WTC11 (cell line): ENCODE measurements around the gene SHANK1. TPM values are rescaled to one million over a fixed set of nuclear protein-coding genes. Genes with fewer than 3 reads are reported as not detected.

Source experiments
- ATAC-seq: fragments of 200-7000 bp; cut with Tn5 transposase; 2 replicates; pipeline ENCODE4 v1.10.0; 2021; ENCODE audit warnings: mild to moderate bottlenecking, moderate library complexity
- CTCF ChIA-PET: fragments of 300-600 bp; sonication (Branson Sonifier 250); formaldehyde crosslinking; loops from one replicate; lab custom pipeline; 2021; ENCODE audit warnings: antibody characterized with exemption; lab: Charles Lee
- POLR2A ChIA-PET: fragments of 350-600 bp; sonication (Branson Sonifier 250); formaldehyde crosslinking; loops from one replicate; lab custom pipeline; 2021; ENCODE audit warnings: antibody characterized with exemption; lab: Charles Lee
- DNase-seq: peaks from one replicate; pipeline ENCODE4 v3.0.0; 2021; ENCODE audit warnings: low spot score
- H3K27ac Mint-ChIP-seq: 2 replicates; pipeline ENCODE4 v1.8.0; 2021; ENCODE audit warnings: mixed read lengths
- H3K27me3 Mint-ChIP-seq: 2 replicates; pipeline ENCODE4 v1.8.0; 2021; ENCODE audit warnings: low read depth, mild to moderate bottlenecking, moderate library complexity, mixed read lengths
- H3K36me3 Mint-ChIP-seq: 2 replicates; pipeline ENCODE4 v1.8.0; 2021; ENCODE audit warnings: mixed read lengths
- H3K4me1 Mint-ChIP-seq: 2 replicates; pipeline ENCODE4 v1.8.0; 2022; ENCODE audit warnings: mixed read lengths
- H3K4me3 Mint-ChIP-seq: 2 replicates; pipeline ENCODE4 v1.8.0; 2021; ENCODE audit warnings: mild to moderate bottlenecking, moderate library complexity, mixed read lengths
- H3K9me3 Mint-ChIP-seq: 2 replicates; pipeline ENCODE4 v1.8.0; 2021; ENCODE audit warnings: mixed read lengths
- CTCF ChIP-seq: fragments of 200-600 bp; IDR thresholded peaks from 2 replicates; pipeline ENCODE4 v1.8.0; 2022; ENCODE audit warnings: antibody characterized with exemption
- FOXP4 ChIP-seq: sonication (generic); formaldehyde crosslinking; IDR thresholded peaks from 2 replicates; pipeline ENCODE4 v1.8.0; 2022; ENCODE audit warnings: mild to moderate bottlenecking, missing genetic modification reagents
- GTF2I ChIP-seq: fragments of 250-450 bp; sonication (Bioruptor Pico); conservative IDR thresholded peaks from 2 replicates; pipeline ENCODE4 v1.4.0; 2021; ENCODE audit warnings: mild to moderate bottlenecking
- IRF1 ChIP-seq: sonication (generic); formaldehyde crosslinking; IDR thresholded peaks from 2 replicates; pipeline ENCODE4 v1.8.0; 2023; ENCODE audit warnings: missing genetic modification reagents
- JAZF1 ChIP-seq: fragments of 250-450 bp; sonication (Bioruptor Pico); IDR thresholded peaks from 2 replicates; pipeline ENCODE4 v1.9.0; 2021; ENCODE audit warnings: moderate library complexity, mild to moderate bottlenecking, inconsistent platforms
- SMAD4 ChIP-seq: sonication (generic); formaldehyde crosslinking; IDR thresholded peaks from 2 replicates; pipeline ENCODE4 v1.8.0; 2022; ENCODE audit warnings: mild to moderate bottlenecking, missing genetic modification reagents
- TEAD4 ChIP-seq: sonication (generic); formaldehyde crosslinking; IDR thresholded peaks from 2 replicates; pipeline ENCODE4 v1.8.0; 2022; ENCODE audit warnings: mild to moderate bottlenecking, missing genetic modification reagents
- ZNF121 ChIP-seq: sonication (generic); formaldehyde crosslinking; IDR thresholded peaks from 2 replicates; pipeline ENCODE4 v1.8.0; 2023; ENCODE audit warnings: missing genetic modification reagents
- ZNF512 ChIP-seq: sonication (generic); formaldehyde crosslinking; IDR thresholded peaks from 2 replicates; pipeline ENCODE4 v1.8.1; 2022; ENCODE audit warnings: missing genetic modification reagents, borderline replicate concordance
- ZNF671 ChIP-seq: fragments of 250-450 bp; sonication (Bioruptor Pico); IDR thresholded peaks from 2 replicates; pipeline ENCODE4 v1.8.0; 2021; ENCODE audit warnings: mild to moderate bottlenecking
- total RNA-seq: library from RNA; stranded (reverse); gene quantifications from 3 replicates; pipeline ENCODE4 v1.2.3, GENCODE V29; 2021
- TF ChIP-seq, protein P1 (sequence below): sonication (generic); formaldehyde crosslinking; conservative IDR thresholded peaks from 2 replicates; pipeline ENCODE4 v1.8.1; 2022; ENCODE audit warnings: mild to moderate bottlenecking, missing genetic modification reagents
- TF ChIP-seq, protein P2 (sequence below): sonication (generic); formaldehyde crosslinking; IDR thresholded peaks from 2 replicates; pipeline ENCODE4 v1.8.1; 2022; ENCODE audit warnings: mild to moderate bottlenecking, missing genetic modification reagents, moderate library complexity, borderline replicate concordance
- TF ChIP-seq, protein P3 (sequence below): fragments of 250-450 bp; sonication (Bioruptor Pico); IDR thresholded peaks from 2 replicates; pipeline ENCODE4 v1.9.0; 2021; ENCODE audit warnings: moderate library complexity, mild to moderate bottlenecking, inconsistent platforms, borderline replicate concordance
- TF ChIP-seq, protein P4 (sequence below): fragments of 250-450 bp; sonication (Bioruptor Pico); IDR thresholded peaks from 2 replicates; pipeline ENCODE4 v1.8.0; 2021; ENCODE audit warnings: mild to moderate bottlenecking

Gene SHANK1
- total RNA-seq, 1 experiment from 2014 or later: 8.7 TPM

- TF ChIP-seq, protein P1, sequence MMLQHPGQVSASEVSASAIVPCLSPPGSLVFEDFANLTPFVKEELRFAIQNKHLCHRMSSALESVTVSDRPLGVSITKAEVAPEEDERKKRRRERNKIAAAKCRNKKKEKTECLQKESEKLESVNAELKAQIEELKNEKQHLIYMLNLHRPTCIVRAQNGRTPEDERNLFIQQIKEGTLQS (CRISPR knock-in tag): no peak
These were observed 11.3 kb downstream of the SHANK1 start (continued) for GRCh38 chr19:50708179-50708879.

GRCh38 chr19:50706387-50706786 is 13.2 kb downstream of the SHANK1 start:
- H3K27ac Mint-ChIP-seq: no peak overlapping the region
- ATAC-seq (no peak), DNase-seq (no peak)
- ChIA-PET POLR2A (no interaction called here), CTCF (interaction anchor here (0.9 to 7.8 kb wide), 7 partner anchors 8 to 164 kb away, joined by 3 to 184 read pairs (median 3); no protein-coding TSS in a partner anchor)
- no peak overlapping the region for H3K4me3 Mint-ChIP-seq
- TF ChIP-seq ZNF671 (CRISPR knock-in tag) (no peak), GTF2I (0 out of 2 replicates have a peak, but pooled peaks have one; percentile 26)
- peaks cover 9% of the 10 kb centered on the region; the same call in 1 of the 2 replicates for H3K4me1 Mint-ChIP-seq
- peaks cover 33% of the 10 kb centered on the region for H3K27me3 Mint-ChIP-seq
- no peaks in the 10 kb centered on the region for H3K9me3 Mint-ChIP-seq
- no peaks in the 10 kb centered on the region for H3K36me3 Mint-ChIP-seq

GRCh38 chr19:50705422-50706019 is 14.1 kb downstream of the SHANK1 start:
- TF ChIP-seq ZNF121 (no peak), CTCF (peak; percentile 37)
- TF ChIP-seq, protein P2, sequence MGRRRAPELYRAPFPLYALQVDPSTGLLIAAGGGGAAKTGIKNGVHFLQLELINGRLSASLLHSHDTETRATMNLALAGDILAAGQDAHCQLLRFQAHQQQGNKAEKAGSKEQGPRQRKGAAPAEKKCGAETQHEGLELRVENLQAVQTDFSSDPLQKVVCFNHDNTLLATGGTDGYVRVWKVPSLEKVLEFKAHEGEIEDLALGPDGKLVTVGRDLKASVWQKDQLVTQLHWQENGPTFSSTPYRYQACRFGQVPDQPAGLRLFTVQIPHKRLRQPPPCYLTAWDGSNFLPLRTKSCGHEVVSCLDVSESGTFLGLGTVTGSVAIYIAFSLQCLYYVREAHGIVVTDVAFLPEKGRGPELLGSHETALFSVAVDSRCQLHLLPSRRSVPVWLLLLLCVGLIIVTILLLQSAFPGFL (CRISPR knock-in tag): no peak
- ChIA-PET POLR2A (no interaction called here), CTCF (interaction anchor here (0.6 to 7.8 kb wide), 23 partner anchors 9 to 391 kb away, joined by 3 to 184 read pairs (median 4); partner anchors contain the start of genes ACP4 and CLEC11A)
- H3K4me3 Mint-ChIP-seq: no peak overlapping the region
- ATAC-seq (peak; percentile 82), DNase-seq (peak; percentile 62)
- peaks cover 9% of the 10 kb centered on the region; the same call in 1 of the 2 replicates for H3K4me1 Mint-ChIP-seq
- no peak overlapping the region for H3K27ac Mint-ChIP-seq
- H3K9me3 Mint-ChIP-seq: no peaks in the 10 kb centered on the region
- H3K36me3 Mint-ChIP-seq: no peaks in the 10 kb centered on the region
- H3K27me3 Mint-ChIP-seq: peaks cover 38% of the 10 kb centered on the region

DNA sequence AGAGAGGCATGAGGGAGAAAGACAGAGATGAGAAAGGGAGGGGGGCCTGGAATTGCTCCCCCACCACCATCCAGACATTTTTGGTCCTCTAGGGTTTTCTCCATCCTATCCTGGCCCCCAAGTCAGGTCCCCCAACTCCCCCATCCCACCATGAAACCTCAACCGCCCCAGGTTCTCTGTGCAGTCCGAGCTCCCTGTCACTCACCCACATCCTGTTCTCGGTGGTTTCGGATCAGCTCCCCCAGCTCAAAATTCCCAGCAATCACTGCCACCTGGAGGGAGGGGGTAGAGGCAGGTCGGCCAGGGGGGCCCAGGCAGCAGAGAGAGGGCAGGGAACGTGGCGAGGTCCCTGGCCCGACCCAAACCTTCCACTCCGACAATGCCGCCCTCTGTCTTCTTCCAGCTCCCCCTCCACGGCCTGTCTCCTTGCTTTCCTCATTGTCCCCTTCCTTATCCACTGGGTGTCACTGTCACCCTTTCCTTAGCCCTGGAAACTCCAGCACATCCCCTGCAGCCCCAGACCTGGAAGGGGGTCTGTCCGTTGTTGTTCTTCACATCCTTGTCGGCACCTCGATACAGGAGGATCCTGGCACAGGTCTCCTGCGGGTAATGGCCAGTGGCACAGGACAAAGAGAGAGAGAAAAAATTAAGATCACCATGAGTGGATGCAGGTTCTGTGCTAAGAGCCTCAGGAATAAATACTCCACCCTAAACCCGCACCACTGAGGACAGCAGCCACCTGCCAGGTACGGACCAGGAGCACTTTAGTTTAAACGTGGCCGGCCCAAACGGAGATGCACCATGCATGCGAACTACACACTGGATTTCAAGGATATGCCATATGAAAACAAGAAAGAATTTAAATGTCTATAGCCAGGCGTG is 15.4 kb downstream of the SHANK1 start:
- Mint-ChIP-seq H3K36me3 (no peaks in the 10 kb centered on the region), H3K4me1 (peaks cover 6% of the 10 kb centered on the region; the same call in 1 of the 2 replicates), H3K9me3 (no peaks in the 10 kb centered on the region), H3K27me3 (peaks cover 41% of the 10 kb centered on the region), H3K27ac (no peak overlapping the region), H3K4me3 (no peak overlapping the region)
- DNase-seq: no peak
- ATAC-seq: peak; percentile 65
- POLR2A ChIA-PET: interaction anchor here (0.8 kb wide), 1 partner anchor 101 kb away, joined by 4 read pairs; no protein-coding TSS in a partner anchor
- CTCF ChIA-PET: interaction anchor here (0.5 to 7.8 kb wide), 48 partner anchors 9 to 501 kb away, joined by 3 to 184 read pairs (median 4); partner anchors contain the start of genes C19orf81, CLEC11A and MYH14
- TF ChIP-seq SMAD4 (no peak), TEAD4 (no peak), JAZF1 (CRISPR knock-in tag) (no peak), ZNF512 (no peak), FOXP4 (CRISPR knock-in tag) (no peak), IRF1 (CRISPR knock-in tag) (no peak)
- TF ChIP-seq, protein P3, sequence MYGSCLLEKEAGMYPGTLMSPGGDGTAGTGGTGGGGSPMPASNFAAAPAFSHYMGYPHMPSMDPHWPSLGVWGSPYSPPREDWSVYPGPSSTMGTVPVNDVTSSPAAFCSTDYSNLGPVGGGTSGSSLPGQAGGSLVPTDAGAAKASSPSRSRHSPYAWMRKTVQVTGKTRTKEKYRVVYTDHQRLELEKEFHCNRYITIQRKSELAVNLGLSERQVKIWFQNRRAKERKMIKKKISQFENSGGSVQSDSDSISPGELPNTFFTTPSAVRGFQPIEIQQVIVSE (CRISPR knock-in tag): no peak
- TF ChIP-seq, protein P4, sequence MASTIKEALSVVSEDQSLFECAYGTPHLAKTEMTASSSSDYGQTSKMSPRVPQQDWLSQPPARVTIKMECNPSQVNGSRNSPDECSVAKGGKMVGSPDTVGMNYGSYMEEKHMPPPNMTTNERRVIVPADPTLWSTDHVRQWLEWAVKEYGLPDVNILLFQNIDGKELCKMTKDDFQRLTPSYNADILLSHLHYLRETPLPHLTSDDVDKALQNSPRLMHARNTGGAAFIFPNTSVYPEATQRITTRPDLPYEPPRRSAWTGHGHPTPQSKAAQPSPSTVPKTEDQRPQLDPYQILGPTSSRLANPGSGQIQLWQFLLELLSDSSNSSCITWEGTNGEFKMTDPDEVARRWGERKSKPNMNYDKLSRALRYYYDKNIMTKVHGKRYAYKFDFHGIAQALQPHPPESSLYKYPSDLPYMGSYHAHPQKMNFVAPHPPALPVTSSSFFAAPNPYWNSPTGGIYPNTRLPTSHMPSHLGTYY (CRISPR knock-in tag): no peak
